HG03095 (cell line): ENCODE data around the gene SRRT.
"Not testable (repeated sequence)": the region's sequence is repeated elsewhere in the genome, so short reads cannot be mapped to it uniquely, and the experiment has no call there.

Experiments
- ATAC-seq: cut with Tn5 transposase; IDR thresholded peaks from one replicate; pipeline ENCODE4 v1.9.1; 2021; ENCODE audit warnings: moderate library complexity; ENCODE audit not compliant: unreplicated experiment

SRRT gene

DNA sequence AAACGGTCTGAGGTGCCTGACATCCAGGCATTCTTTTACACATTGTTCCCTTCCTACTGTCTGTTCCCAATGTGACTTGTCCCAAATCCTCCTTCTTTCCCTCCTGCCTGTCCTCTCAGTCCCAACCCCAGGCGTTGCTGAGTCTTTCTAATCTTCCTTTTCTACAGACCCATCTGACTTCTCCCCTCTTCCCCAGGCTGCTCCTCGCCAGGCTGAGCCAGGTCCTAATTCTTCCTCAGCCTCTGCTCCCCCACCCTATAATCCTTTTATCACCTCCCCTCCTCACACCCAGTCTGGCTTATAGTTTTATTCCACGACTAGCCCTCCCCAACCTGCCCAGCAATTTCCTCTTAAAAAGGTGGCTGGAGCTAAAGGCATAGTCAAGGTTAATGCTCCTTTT lies 48.7 kb downstream of the SRRT start:
- not testable (repeated sequence) for ATAC-seq

- no peak for ATAC-seq
Measured at GRCh38 chr7:100929808-100930174, 54.9 kb downstream of the SRRT start.

- ATAC-seq = no peak
Measured at GRCh38 chr7:100933734-100934133, 58.8 kb downstream of the SRRT start.

DNA sequence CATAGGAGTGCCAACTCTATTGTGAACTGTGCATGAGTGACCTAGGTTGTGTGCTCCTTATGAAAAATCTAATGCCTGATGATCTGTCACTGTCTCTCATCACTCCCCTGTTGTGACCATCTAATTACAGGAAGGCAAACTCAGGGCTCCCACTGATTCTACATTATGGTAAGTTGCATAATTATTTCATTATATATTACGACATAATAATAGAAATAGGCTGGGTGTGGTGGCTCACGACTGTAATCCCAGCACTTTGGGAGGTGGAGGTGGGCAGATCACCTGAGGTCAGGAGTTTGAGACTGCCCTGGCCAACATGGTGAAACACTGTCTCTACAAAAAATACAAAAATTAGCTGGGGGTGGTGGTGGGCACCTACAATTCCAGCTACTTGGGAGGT lies 60.5 kb downstream of the SRRT start:
- not testable (repeated sequence) for ATAC-seq

DNA sequence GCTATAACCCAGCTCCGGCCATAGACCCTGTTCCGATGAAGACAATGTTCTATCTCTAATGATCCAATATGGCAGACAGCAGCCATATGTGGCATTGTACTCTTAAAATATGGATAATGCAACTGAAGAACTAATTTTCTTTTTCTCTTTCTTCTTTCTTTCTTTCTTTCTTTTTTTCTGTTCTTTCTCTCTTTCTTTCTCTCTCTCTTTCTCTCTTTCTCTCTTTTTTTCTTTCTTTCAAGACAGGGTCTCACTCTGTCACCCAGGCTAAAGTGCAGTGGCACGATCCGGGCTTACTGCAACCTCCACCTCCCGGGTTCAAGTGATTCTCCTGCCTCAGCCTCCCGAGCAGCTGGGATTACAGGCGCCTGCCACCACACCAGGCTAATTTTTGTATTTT lies 61.3 kb downstream of the SRRT start:
- not testable (repeated sequence) for ATAC-seq
